Measurements from ENCODE around the gene CPNE7. TPM values are rescaled to one million over a fixed set of nuclear protein-coding genes. Genes with fewer than 3 reads are reported as not detected.

CPNE7 gene
- total RNA-seq, 1 donor from 2014 or later = 5.5 TPM

DNA sequence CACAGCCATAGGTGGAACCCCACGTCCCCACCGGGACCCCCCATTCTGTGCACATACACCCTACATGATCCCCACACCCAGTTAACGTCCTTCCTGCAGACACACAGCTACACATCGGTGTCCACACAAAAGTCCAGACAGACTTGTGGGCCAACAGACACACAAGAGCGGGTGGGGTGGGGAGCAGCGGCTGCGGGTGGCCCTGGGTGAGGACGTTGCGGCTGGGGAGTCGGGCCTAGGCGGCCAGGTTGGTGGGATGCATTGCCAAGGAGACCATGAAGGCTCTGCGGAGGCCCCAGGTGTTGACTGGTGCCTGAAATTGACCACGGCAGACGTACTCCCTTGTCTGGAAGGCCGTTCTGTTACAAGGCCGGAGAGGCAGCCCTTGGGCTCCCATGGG, 29.2 kb downstream of the CPNE7 start:
- no peak overlapping the region for H3K27ac Mint-ChIP-seq (ENCODE audit: unreplicated experiment)
- no peaks in the 10 kb centered on the region for H3K27me3 Mint-ChIP-seq (ENCODE audit: unreplicated experiment)
- no peak for TF ChIP-seq CTCF (IDR thresholded peaks at IDR 0.05; ENCODE audit: unreplicated experiment)

DNA sequence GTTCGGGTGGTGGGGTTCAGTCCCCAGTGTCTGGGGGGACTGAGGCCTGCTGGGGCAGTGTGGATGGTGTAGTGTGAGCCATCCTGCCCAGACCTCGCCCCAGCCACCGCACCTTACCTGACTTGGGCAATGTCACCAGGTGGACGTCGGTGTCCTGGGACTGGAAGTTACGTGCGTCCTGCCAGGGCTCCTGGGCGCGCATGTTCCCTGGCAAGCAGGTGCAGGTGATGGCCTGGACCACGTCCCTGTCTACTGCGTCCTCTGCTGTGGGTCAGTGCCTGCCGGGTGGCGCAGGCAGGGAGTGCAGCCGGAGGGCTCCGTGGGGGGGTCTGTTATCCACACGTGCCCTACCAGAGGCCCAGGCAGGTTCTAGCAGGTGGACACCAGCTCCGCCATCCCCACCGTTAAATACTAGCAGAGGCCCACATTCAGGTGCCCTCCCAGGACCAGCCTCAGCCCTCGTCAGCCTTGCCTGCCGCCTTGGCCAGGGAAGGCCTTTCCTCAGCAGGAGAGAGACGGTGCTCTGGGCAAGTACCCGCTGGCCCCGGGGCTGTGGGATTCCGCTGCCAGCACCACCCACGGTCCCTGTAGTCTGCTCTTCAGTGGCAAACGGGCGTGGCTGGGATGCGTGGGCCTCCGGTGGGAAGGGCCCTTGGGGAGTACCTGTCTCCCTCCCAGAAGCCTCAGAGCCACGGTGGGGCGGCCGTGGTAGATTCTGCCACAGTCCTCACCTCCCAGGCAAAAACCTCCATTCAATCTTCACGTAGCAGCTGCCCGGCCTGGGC, 29.8 kb downstream of the CPNE7 start:
- TF ChIP-seq CTCF (IDR thresholded peaks at IDR 0.05; ENCODE audit: unreplicated experiment) = no peak
- Mint-ChIP-seq H3K27me3 (ENCODE audit: unreplicated experiment) (no peaks in the 10 kb centered on the region), H3K4me1 (ENCODE audit: unreplicated experiment) (peaks cover 11% of the 10 kb centered on the region), H3K9me3 (ENCODE audit: unreplicated experiment) (no peaks in the 10 kb centered on the region), H3K36me3 (ENCODE audit: low read depth, unreplicated experiment) (no peaks in the 10 kb centered on the region), H3K27ac (ENCODE audit: unreplicated experiment) (no peak overlapping the region), H3K4me3 (ENCODE audit: unreplicated experiment) (no peak overlapping the region)
- DNase-seq (ENCODE audit: low spot score) = no peak

More for the DNA sequence above, 29.2 kb downstream of the CPNE7 start:
- H3K36me3 Mint-ChIP-seq (ENCODE audit: low read depth, unreplicated experiment) = no peaks in the 10 kb centered on the region
- H3K9me3 Mint-ChIP-seq (ENCODE audit: unreplicated experiment) = no peaks in the 10 kb centered on the region
- DNase-seq (ENCODE audit: low spot score) = no peak
- peaks cover 11% of the 10 kb centered on the region for H3K4me1 Mint-ChIP-seq (ENCODE audit: unreplicated experiment)
- H3K4me3 Mint-ChIP-seq (ENCODE audit: unreplicated experiment) = no peak overlapping the region

GRCh38 chr16:89606006-89606405, 30.4 kb downstream of the CPNE7 start:
- no peaks in the 10 kb centered on the region for H3K27me3 Mint-ChIP-seq (ENCODE audit: unreplicated experiment)

DNA sequence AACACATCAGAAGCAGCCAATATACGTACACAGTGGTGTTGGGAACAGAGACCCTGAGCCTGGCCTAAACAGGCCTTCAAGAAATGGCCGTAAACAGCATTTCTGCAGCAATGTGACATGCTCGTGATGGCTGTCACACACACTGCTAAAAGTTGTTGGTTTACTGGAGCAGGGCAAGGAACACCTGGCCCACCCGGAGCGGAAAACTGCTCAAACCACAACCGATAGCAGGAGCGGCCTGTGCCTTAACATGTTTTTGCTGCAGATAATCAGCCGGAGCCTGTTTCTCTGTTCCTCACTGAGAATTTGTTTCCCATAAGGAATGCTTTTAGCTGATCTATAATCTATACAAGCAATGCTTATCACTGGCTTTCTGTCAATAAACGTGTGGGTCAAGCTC, 31.9 kb downstream of the CPNE7 start:
- Mint-ChIP-seq H3K9me3 (ENCODE audit: unreplicated experiment) (no peaks in the 10 kb centered on the region), H3K4me1 (ENCODE audit: unreplicated experiment) (peaks cover 20% of the 10 kb centered on the region), H3K27me3 (ENCODE audit: unreplicated experiment) (peaks cover 2% of the 10 kb centered on the region), H3K36me3 (ENCODE audit: low read depth, unreplicated experiment) (peaks cover under 1% of the 10 kb centered on the region), H3K4me3 (ENCODE audit: unreplicated experiment) (no peak overlapping the region), H3K27ac (ENCODE audit: unreplicated experiment) (no peak overlapping the region)
- TF ChIP-seq CTCF (IDR thresholded peaks at IDR 0.05; ENCODE audit: unreplicated experiment) = no peak
- DNase-seq (ENCODE audit: low spot score) = no peak

More at GRCh38 chr16:89606006-89606405, 30.4 kb downstream of the CPNE7 start:
- no peak for TF ChIP-seq CTCF (IDR thresholded peaks at IDR 0.05; ENCODE audit: unreplicated experiment)
- H3K4me1 Mint-ChIP-seq (ENCODE audit: unreplicated experiment) = peaks cover 11% of the 10 kb centered on the region
- H3K9me3 Mint-ChIP-seq (ENCODE audit: unreplicated experiment) = no peaks in the 10 kb centered on the region
- H3K4me3 Mint-ChIP-seq (ENCODE audit: unreplicated experiment) = no peak overlapping the region
- no peak for DNase-seq (ENCODE audit: low spot score)
- no peaks in the 10 kb centered on the region for H3K36me3 Mint-ChIP-seq (ENCODE audit: low read depth, unreplicated experiment)
- H3K27ac Mint-ChIP-seq (ENCODE audit: unreplicated experiment) = no peak overlapping the region
